AG04449 (cell line): ENCODE results near the gene NDST4.

Experiments
- CTCF ChIA-PET: fragments of 350-600 bp; formaldehyde crosslinking; extraction: SDS; loops from one replicate; lab custom pipeline; 2021; ENCODE audit warnings: antibody characterized with exemption; lab: Yijun Ruan, JAX
- POLR2A ChIA-PET: fragments of 400-600, 350-600 bp; formaldehyde crosslinking; extraction: SDS; loops from one replicate; lab custom pipeline; 2020; ENCODE audit warnings: antibody characterized with exemption, inconsistent platforms; lab: Yijun Ruan, JAX
- DNase-seq: peaks from one replicate; pipeline ENCODE4 v3.0.0-alpha.2; 2010; ENCODE audit warnings: low read depth, low spot score
- H3K4me3 ChIP-seq: 2 replicates; pipeline ENCODE4 v1.5.1; 2011; ENCODE audit warnings: low read depth, mild to moderate bottlenecking, control low read depth, low read length
- TF ChIP-seq, protein P1 (sequence below): IDR thresholded peaks from one replicate; pipeline ENCODE4 v1.5.1; 2011; ENCODE audit warnings: mild to moderate bottlenecking, moderate library complexity, low read length, control low read depth, inconsistent platforms; ENCODE audit not compliant: insufficient read depth; ENCODE audit errors: missing control alignments

NDST4 gene

GRCh38 chr4:114926583-114926982 is 186.8 kb downstream of the NDST4 start:
- TF ChIP-seq, protein P1, sequence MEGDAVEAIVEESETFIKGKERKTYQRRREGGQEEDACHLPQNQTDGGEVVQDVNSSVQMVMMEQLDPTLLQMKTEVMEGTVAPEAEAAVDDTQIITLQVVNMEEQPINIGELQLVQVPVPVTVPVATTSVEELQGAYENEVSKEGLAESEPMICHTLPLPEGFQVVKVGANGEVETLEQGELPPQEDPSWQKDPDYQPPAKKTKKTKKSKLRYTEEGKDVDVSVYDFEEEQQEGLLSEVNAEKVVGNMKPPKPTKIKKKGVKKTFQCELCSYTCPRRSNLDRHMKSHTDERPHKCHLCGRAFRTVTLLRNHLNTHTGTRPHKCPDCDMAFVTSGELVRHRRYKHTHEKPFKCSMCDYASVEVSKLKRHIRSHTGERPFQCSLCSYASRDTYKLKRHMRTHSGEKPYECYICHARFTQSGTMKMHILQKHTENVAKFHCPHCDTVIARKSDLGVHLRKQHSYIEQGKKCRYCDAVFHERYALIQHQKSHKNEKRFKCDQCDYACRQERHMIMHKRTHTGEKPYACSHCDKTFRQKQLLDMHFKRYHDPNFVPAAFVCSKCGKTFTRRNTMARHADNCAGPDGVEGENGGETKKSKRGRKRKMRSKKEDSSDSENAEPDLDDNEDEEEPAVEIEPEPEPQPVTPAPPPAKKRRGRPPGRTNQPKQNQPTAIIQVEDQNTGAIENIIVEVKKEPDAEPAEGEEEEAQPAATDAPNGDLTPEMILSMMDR, result no peak
- POLR2A ChIA-PET, result no interaction called here
- CTCF ChIA-PET, result no interaction called here
- no peak overlapping the region for H3K4me3 ChIP-seq
- no peak for DNase-seq

GRCh38 chr4:114924311-114924710 is 189.1 kb downstream of the NDST4 start:
- TF ChIP-seq, protein P1, result no peak
- ChIA-PET POLR2A (no interaction called here), CTCF (no interaction called here)
- no peak for DNase-seq
- H3K4me3 ChIP-seq, result no peak overlapping the region

DNA sequence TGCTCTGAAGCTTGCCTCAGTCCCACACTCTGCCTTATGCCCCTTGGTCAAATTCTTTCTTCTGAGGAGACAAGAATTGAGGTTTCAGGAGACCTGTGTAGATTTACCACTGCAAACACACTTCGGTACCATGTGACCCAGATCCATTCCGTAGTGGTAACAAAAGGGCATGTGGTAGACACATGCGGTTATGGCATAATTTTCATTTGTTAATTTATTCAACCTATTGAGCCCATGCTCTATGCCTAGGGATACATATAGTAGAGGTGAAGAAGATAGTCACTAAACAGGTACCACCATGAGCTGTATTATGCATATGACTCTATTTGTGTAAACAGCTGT is 190.9 kb downstream of the NDST4 start:
- DNase-seq, result no peak
- H3K4me3 ChIP-seq, result no peak overlapping the region
- TF ChIP-seq, protein P1, result no peak
- ChIA-PET POLR2A (no interaction called here), CTCF (no interaction called here)

DNA sequence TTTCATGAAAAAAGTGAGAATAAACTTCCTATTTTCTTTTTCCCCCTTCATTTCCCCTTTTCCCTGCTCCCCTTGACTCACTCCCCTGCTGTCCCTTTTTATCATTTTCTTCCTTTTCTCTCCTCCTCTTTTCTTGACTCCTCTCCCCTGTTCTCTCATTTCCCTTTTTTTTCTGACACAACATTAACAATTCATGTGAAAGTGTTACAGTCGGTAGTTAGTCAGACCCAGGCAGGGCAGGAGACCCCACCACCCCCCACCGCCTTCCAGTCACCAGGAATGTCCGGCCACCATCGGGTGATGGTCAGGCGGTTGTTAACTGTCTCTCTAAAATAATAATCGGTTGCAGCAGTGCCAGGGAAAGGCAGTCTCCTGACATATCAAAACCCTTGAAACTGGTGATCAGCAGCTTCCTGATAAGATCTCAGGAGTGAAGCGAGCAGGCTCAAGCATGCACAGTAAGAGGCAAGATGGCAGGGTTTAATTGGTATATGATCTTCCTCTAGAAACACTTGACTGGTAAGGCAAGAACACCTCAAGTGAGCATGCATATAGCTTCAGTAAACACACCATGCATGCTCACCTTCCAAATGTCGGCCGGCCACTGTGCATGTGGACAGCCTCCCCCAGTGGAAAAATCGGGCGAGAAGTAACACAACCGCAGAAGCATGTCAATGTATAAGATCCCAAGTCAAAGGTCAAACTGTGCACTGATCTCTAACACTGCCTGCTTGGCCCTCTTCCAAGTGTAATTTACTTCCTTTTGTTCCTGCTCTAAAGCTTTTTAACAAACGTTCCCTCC is 191.4 kb downstream of the NDST4 start:
- ChIA-PET CTCF (no interaction called here), POLR2A (no interaction called here)
- H3K4me3 ChIP-seq, result no peak overlapping the region
- TF ChIP-seq, protein P1, result no peak
- no peak for DNase-seq

- H3K4me3 ChIP-seq, result no peak overlapping the region
- POLR2A ChIA-PET, result no interaction called here
- DNase-seq, result no peak
- TF ChIP-seq, protein P1, result no peak
- CTCF ChIA-PET, result no interaction called here
Observed at GRCh38 chr4:114921191-114921590, 192.2 kb downstream of the NDST4 start.

DNA sequence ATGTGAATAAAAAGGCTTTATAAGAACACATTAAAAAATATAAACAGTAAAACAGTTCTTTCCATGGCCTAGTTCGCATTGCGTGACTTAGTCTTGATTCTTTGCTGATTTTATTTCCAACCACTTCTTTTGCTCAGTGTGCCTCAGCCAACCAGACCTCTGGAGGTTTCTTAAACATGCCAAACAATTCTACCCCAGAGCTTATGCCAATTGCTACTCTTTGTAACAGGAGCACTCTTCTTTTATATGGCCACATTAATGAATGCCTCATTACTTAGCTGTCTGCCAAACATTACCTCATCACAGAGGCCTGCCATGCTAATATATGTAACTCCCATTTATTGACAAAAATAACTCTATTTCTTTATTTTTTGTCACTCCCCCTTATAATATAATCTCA is 202.3 kb downstream of the NDST4 start:
- ChIA-PET CTCF (no interaction called here), POLR2A (no interaction called here)
- TF ChIP-seq, protein P1, result no peak
- DNase-seq, result no peak
- H3K4me3 ChIP-seq, result no peak overlapping the region
